IMR-90 (cell line): ENCODE measurements around the gene B3GLCT.

ENCODE experiments used
- CEBPB ChIP-seq: IDR thresholded peaks from 2 replicates; pipeline ENCODE4 v1.6.1; 2012; ENCODE audit warnings: low read depth, low read length, improper control_type of control experiment
- CTCF ChIP-seq: conservative IDR thresholded peaks from 2 replicates; pipeline ENCODE4 v1.5.1; 2012; ENCODE audit warnings: mild to moderate bottlenecking, low read depth, low read length, improper control_type of control experiment
- ELK1 ChIP-seq: fragments of 150-350 bp; IDR thresholded peaks from 2 replicates; pipeline ENCODE4 v1.6.1; 2016; ENCODE audit warnings: low read depth, mild to moderate bottlenecking, low read length, moderate library complexity, borderline replicate concordance
- RCOR1 ChIP-seq: IDR thresholded peaks from 2 replicates; pipeline ENCODE4 v1.6.1; 2012; ENCODE audit warnings: mild to moderate bottlenecking, low read length, improper control_type of control experiment; ENCODE audit not compliant: insufficient replicate concordance
- SMC3 ChIP-seq: fragments of 150-350 bp; IDR thresholded peaks from 2 replicates; pipeline ENCODE4 v1.6.1; 2016; ENCODE audit warnings: low read depth, mild to moderate bottlenecking, antibody characterized with exemption, low read length, moderate library complexity

DNA sequence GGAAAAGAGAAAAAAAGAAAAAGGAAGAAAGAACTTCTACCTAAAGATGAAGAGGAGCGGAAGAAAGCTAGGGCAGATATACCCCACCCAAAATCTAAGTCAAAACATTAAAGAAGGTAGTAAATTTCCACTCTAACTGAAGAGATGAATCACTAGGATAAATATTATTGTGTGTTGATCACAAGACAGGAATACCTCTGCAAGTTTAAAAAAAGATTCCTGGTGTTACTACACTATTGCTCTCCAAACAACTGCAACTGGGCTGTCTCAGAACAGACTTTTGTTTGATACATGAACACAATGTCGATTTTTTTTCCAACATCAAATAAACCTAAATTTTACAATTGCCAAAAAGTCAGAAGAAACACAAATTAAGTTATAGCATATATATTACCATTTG is 44.8 kb upstream of the B3GLCT start:
- TF ChIP-seq CEBPB = 0 out of 2 replicates have a peak, but pooled peaks have one; percentile 6
- TF ChIP-seq ELK1 = no peak
- TF ChIP-seq CTCF = no peak
- no peak for TF ChIP-seq SMC3
- TF ChIP-seq RCOR1 = no peak
